Activated CD8-positive, alpha-beta T cell treated with anti-CD3 and anti-CD28 coated beads for 36 hours (primary cell): Measurements from ENCODE around the gene LRSAM1. TPM values are rescaled to one million over a fixed set of nuclear protein-coding genes. Genes with fewer than 3 reads are reported as not detected.

Source experiments
- ATAC-seq: fragments of 200-7000 bp; cut with Tn5 transposase; one replicate; pipeline ENCODE4 v1.10.0; 2021; ENCODE audit warnings: mild to moderate bottlenecking, moderate library complexity
- CTCF ChIA-PET: fragments of 350-600 bp; sonication (Branson Sonifier 250); formaldehyde crosslinking; loops from one replicate; lab custom pipeline; 2021; ENCODE audit warnings: antibody characterized with exemption; lab: Charles Lee
- POLR2A ChIA-PET: fragments of 350-600 bp; sonication (Branson Sonifier 250); formaldehyde crosslinking; loops from one replicate; lab custom pipeline; 2021; ENCODE audit warnings: antibody characterized with exemption; lab: Charles Lee
- DNase-seq: peaks from one replicate; pipeline ENCODE4 v3.0.0-alpha.2; 2020
- H3K27ac Mint-ChIP-seq: one replicate; pipeline ENCODE4 v1.8.0; 2021; ENCODE audit warnings: mild to moderate bottlenecking, mixed read lengths
- H3K27me3 Mint-ChIP-seq: one replicate; pipeline ENCODE4 v1.8.0; 2021; ENCODE audit warnings: mixed read lengths
- H3K36me3 Mint-ChIP-seq: one replicate; pipeline ENCODE4 v1.8.0; 2021; ENCODE audit warnings: low read depth, mixed read lengths
- H3K4me1 Mint-ChIP-seq: one replicate; pipeline ENCODE4 v1.8.0; 2021; ENCODE audit warnings: low read depth, mixed read lengths
- H3K4me3 Mint-ChIP-seq: one replicate; pipeline ENCODE4 v1.8.0; 2021; ENCODE audit warnings: mild to moderate bottlenecking, moderate library complexity, mixed read lengths
- H3K9me3 Mint-ChIP-seq: one replicate; pipeline ENCODE4 v1.8.0; 2021; ENCODE audit warnings: mixed read lengths
- intact Hi-C: fragments of 100-400 bp; cut with micrococcal nuclease; formaldehyde crosslinking; loops from one replicate; pipeline ENCODE4 v1.10.0; 2022
- total RNA-seq, 2 experiments: library from RNA; stranded (reverse); gene quantifications; one replicate each; pipeline ENCODE4 v1.2.3, GENCODE V29; 2021
- TF ChIP-seq, protein P1 (sequence below): fragments of 200-600 bp; IDR thresholded peaks from one replicate; pipeline ENCODE4 v1.8.0; 2022; ENCODE audit warnings: antibody characterized with exemption, mild to moderate bottlenecking

The LRSAM1 gene
- total RNA-seq, 2 experiments from 2014 or later: 17.1 to 18.6 TPM

- POLR2A ChIA-PET: interaction anchor here (0.6 to 1.1 kb wide), 2 partner anchors 67 to 156 kb away, joined by 3 read pairs; partner anchors contain the start of genes LRSAM1 and RPL12
- Mint-ChIP-seq H3K27ac (no peak overlapping the region), H3K4me1 (peaks cover 6% of the 10 kb centered on the region), H3K4me3 (no peak overlapping the region), H3K9me3 (peaks cover 6% of the 10 kb centered on the region), H3K36me3 (peaks cover 7% of the 10 kb centered on the region), H3K27me3 (no peaks in the 10 kb centered on the region)
- CTCF ChIA-PET: interaction anchor here (1.5 kb wide), 1 partner anchor 14 kb away, joined by 4 read pairs; no protein-coding TSS in a partner anchor
- no peak for DNase-seq
- no peak for ATAC-seq
- intact Hi-C loops: no loop called here
- TF ChIP-seq, protein P1, sequence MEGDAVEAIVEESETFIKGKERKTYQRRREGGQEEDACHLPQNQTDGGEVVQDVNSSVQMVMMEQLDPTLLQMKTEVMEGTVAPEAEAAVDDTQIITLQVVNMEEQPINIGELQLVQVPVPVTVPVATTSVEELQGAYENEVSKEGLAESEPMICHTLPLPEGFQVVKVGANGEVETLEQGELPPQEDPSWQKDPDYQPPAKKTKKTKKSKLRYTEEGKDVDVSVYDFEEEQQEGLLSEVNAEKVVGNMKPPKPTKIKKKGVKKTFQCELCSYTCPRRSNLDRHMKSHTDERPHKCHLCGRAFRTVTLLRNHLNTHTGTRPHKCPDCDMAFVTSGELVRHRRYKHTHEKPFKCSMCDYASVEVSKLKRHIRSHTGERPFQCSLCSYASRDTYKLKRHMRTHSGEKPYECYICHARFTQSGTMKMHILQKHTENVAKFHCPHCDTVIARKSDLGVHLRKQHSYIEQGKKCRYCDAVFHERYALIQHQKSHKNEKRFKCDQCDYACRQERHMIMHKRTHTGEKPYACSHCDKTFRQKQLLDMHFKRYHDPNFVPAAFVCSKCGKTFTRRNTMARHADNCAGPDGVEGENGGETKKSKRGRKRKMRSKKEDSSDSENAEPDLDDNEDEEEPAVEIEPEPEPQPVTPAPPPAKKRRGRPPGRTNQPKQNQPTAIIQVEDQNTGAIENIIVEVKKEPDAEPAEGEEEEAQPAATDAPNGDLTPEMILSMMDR: no peak
Observed at GRCh38 chr9:127518091-127518856, 67.0 kb downstream of the LRSAM1 start.

DNA sequence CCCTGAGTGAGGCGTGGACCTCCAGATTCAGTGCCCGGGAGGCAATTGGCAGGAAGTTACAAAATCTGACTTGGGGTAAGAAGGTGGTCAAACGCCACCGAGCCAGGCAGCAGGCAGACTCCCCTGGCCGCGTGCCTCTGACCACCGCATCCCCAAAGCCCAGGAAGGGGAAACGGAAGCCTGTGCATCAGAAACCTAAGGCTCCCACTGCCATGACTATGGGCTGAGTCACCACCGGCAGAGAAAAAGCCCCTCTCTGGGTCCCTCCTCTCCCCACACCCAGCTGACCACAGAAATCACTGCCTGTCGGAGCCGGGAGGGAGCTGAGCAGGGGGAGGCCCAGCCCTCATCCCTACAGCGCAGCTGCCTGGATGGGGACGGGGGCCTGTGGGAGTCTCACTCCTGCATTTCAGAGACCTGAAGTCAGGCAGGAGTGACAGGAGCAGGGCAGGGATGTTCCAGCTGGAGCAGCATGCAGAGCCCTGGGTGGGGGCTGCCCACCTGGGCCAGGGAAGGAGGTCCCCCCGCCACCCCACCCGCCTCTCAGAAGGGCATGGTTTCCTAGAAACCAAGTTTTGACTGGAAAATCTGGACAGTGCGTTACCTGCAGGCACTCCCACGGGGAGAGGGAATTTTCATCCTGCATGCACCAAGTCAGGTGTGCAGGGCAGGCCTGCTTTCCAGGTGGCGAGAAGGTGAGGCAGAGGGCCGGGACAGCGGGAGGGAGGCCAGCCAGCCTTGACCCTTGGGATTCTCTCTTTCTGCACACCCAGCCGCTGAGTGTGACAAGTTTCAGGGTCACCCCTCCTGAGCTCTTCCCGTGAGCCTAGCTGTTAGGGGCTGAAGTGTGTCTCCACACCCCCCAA is 68.2 kb downstream of the LRSAM1 start:
- Mint-ChIP-seq H3K36me3 (peaks cover 18% of the 10 kb centered on the region), H3K27ac (peak overlapping the region; percentile 58), H3K4me1 (peaks cover 6% of the 10 kb centered on the region), H3K27me3 (no peaks in the 10 kb centered on the region), H3K4me3 (no peak overlapping the region), H3K9me3 (peaks cover 11% of the 10 kb centered on the region)
- ChIA-PET CTCF (interaction anchor here (1.2 to 1.7 kb wide), 2 partner anchors 39 to 350 kb away, joined by 3 to 4 read pairs; no protein-coding TSS in a partner anchor), POLR2A (interaction anchor here (1.1 kb wide), 1 partner anchor 68 kb away, joined by 3 read pairs; the partner anchor contains the start of genes LRSAM1 and RPL12)
- ATAC-seq (peak; percentile 96), DNase-seq (peak; percentile 81)
- TF ChIP-seq, protein P1: no peak
- intact Hi-C loops: no loop called here

GRCh38 chr9:127520941-127521918 is 69.9 kb downstream of the LRSAM1 start:
- H3K36me3 Mint-ChIP-seq: peaks cover 29% of the 10 kb centered on the region
- CTCF ChIA-PET: interaction anchor here (1.7 kb wide), 1 partner anchor 38 kb away, joined by 4 read pairs; no protein-coding TSS in a partner anchor

GRCh38 chr9:127521919-127522304 is 70.6 kb downstream of the LRSAM1 start:
- no peak overlapping the region for H3K4me3 Mint-ChIP-seq
- intact Hi-C loops: no loop called here
- peaks cover 26% of the 10 kb centered on the region for H3K9me3 Mint-ChIP-seq
- ChIA-PET CTCF (interaction anchor here (1.3 kb wide), 1 partner anchor 93 kb away, joined by 4 read pairs; no protein-coding TSS in a partner anchor), POLR2A (no interaction called here)
- DNase-seq: no peak
- no peak for ATAC-seq
- H3K36me3 Mint-ChIP-seq: peaks cover 33% of the 10 kb centered on the region
- peaks cover 6% of the 10 kb centered on the region for H3K4me1 Mint-ChIP-seq
- TF ChIP-seq, protein P1: no peak
- no peak overlapping the region for H3K27ac Mint-ChIP-seq
- H3K27me3 Mint-ChIP-seq: no peaks in the 10 kb centered on the region

More at GRCh38 chr9:127520941-127521918, 69.9 kb downstream of the LRSAM1 start:
- H3K27ac Mint-ChIP-seq: no peak overlapping the region
- H3K4me1 Mint-ChIP-seq: peaks cover 6% of the 10 kb centered on the region
- H3K4me3 Mint-ChIP-seq: no peak overlapping the region
- POLR2A ChIA-PET: no interaction called here
- H3K9me3 Mint-ChIP-seq: peaks cover 23% of the 10 kb centered on the region
- intact Hi-C loops: no loop called here
- no peak for ATAC-seq
- no peaks in the 10 kb centered on the region for H3K27me3 Mint-ChIP-seq
- DNase-seq: no peak
- TF ChIP-seq, protein P1: no peak
